K562 (cell line): ENCODE results near the gene DHDDS. TPM values are rescaled to one million over a fixed set of nuclear protein-coding genes. Genes with fewer than 3 reads are reported as not detected.

ENCODE experiments used
- ATF1 ChIP-seq, 2 experiments: fragments of 450-650 bp in 1 of 2; IDR thresholded peaks; 2 replicates each; pipeline ENCODE4 v1.6.1; 2016; ENCODE audit warnings: missing compliant biosample characterization in 1 of 2, missing genetic modification characterization in 1 of 2
- CLOCK ChIP-seq: fragments of 250-450 bp; sonication (Bioruptor Pico); IDR thresholded peaks from 2 replicates; pipeline ENCODE4 v1.4.0; 2020; ENCODE audit warnings: mild to moderate bottlenecking, moderate library complexity, borderline replicate concordance
- ESRRB ChIP-seq: fragments of 250-450 bp; sonication (Bioruptor Pico); IDR thresholded peaks from 2 replicates; pipeline ENCODE4 v1.5.0; 2020; ENCODE audit warnings: mild to moderate bottlenecking, moderate library complexity, borderline replicate concordance
- HDAC3 ChIP-seq: fragments of 450-650 bp; IDR thresholded peaks from 2 replicates; pipeline ENCODE4 v1.6.1; 2018; ENCODE audit warnings: borderline replicate concordance, mild to moderate bottlenecking, moderate library complexity; ENCODE audit not compliant: partially characterized antibody
- HNRNPH1 ChIP-seq: fragments of 200-400 bp; formaldehyde crosslinking; optimal IDR thresholded peaks from 2 replicates; pipeline ENCODE3; 2017; ENCODE audit warnings: low read depth, mild to moderate bottlenecking, low read length, moderate library complexity
- MXI1 ChIP-seq: IDR thresholded peaks from 2 replicates; pipeline ENCODE4 v1.6.1; 2011; ENCODE audit warnings: low read depth, mild to moderate bottlenecking, improper control_type of control experiment, low read length
- NFATC3 ChIP-seq: fragments of 450-650 bp; IDR thresholded peaks from 2 replicates; pipeline ENCODE4 v1.6.1; 2017; ENCODE audit warnings: mild to moderate bottlenecking
- NR2C1 ChIP-seq, 2 experiments: fragments of 450-650 bp; IDR thresholded peaks; 2 replicates each; pipeline ENCODE4 v1.6.1; 2017; ENCODE audit warnings: mild to moderate bottlenecking in 2 of 2, antibody characterized with exemption in 1 of 2, inconsistent platforms in 1 of 2, missing compliant biosample characterization in 1 of 2, missing genetic modification characterization in 1 of 2
- POLR2H ChIP-seq: IDR thresholded peaks from 2 replicates; pipeline ENCODE4 v1.6.1; 2016; ENCODE audit warnings: missing genetic modification characterization, low read depth, mild to moderate bottlenecking, control low read depth, missing compliant biosample characterization, moderate library complexity
- PTTG1 ChIP-seq: fragments of 450-650 bp; IDR thresholded peaks from 2 replicates; pipeline ENCODE4 v1.6.1; 2016; ENCODE audit warnings: low read depth, mild to moderate bottlenecking, missing genetic modification characterization, missing compliant biosample characterization
- SIN3B ChIP-seq: fragments of 450-650 bp; IDR thresholded peaks from 2 replicates; pipeline ENCODE4 v1.6.1; 2017; ENCODE audit warnings: low read depth, mild to moderate bottlenecking, moderate library complexity
- SPI1 ChIP-seq: IDR thresholded peaks from 2 replicates; pipeline ENCODE4 v1.6.1; 2011; ENCODE audit warnings: low read depth, low read length, control low read depth, borderline replicate concordance
- TCF7L2 ChIP-seq: fragments of 150-350 bp; IDR thresholded peaks from 2 replicates; pipeline ENCODE4 v1.6.1; 2016; ENCODE audit warnings: low read depth, mild to moderate bottlenecking, low read length, moderate library complexity
- TEAD1 ChIP-seq, 2 experiments: fragments of 450-650 bp in 1 of 2; sonication (generic) in 1 of 2; formaldehyde crosslinking; IDR thresholded peaks; 2 replicates each; pipeline versions ENCODE4 v1.4.0 to v1.8.0; 2020 to 2022; ENCODE audit warnings: mild to moderate bottlenecking in 2 of 2, missing genetic modification reagents in 1 of 2
- TOE1 ChIP-seq, 2 experiments: fragments of 450-650 bp in 1 of 2; sonication (generic) in 1 of 2; formaldehyde crosslinking in 1 of 2; IDR thresholded peaks; 2 replicates each; pipeline versions ENCODE4 v1.7.1 to v1.8.0; 2016 to 2022; ENCODE audit warnings: borderline replicate concordance in 2 of 2, mild to moderate bottlenecking in 2 of 2, antibody characterized with exemption in 1 of 2, inconsistent platforms in 1 of 2, low read depth in 1 of 2, missing genetic modification reagents in 1 of 2, moderate library complexity in 1 of 2
- USF1 ChIP-seq: sonication (generic); formaldehyde crosslinking; IDR thresholded peaks from 2 replicates; pipeline ENCODE4 v1.9.0; 2022; ENCODE audit warnings: mild to moderate bottlenecking, missing genetic modification reagents
- ZBTB17 ChIP-seq: fragments of 450-650 bp; formaldehyde crosslinking; IDR thresholded peaks from 2 replicates; pipeline ENCODE4 v1.4.0; 2020; ENCODE audit warnings: mild to moderate bottlenecking
- ZBTB9 ChIP-seq: fragments of 450-650 bp; formaldehyde crosslinking; IDR thresholded peaks from 2 replicates; pipeline ENCODE4 v1.4.0; 2020; ENCODE audit warnings: mild to moderate bottlenecking, moderate library complexity
- ZC3H8 ChIP-seq: fragments of 450-650 bp; IDR thresholded peaks from 2 replicates; pipeline ENCODE4 v1.6.1; 2017
- ZFP91 ChIP-seq: sonication (generic); formaldehyde crosslinking; IDR thresholded peaks from 2 replicates; pipeline ENCODE4 v1.8.0; 2022; ENCODE audit warnings: mild to moderate bottlenecking, missing genetic modification reagents
- ZKSCAN1 ChIP-seq: fragments of 150-350 bp; IDR thresholded peaks from 2 replicates; pipeline ENCODE4 v1.6.1; 2016; ENCODE audit warnings: low read depth, low read length
- ZNF134 ChIP-seq: fragments of 250-450 bp; sonication (Bioruptor Pico); conservative IDR thresholded peaks from 2 replicates; pipeline ENCODE4 v1.4.0; 2020
- ZNF347 ChIP-seq: fragments of 450-650 bp; formaldehyde crosslinking; IDR thresholded peaks from 2 replicates; pipeline ENCODE4 v1.4.0; 2020; ENCODE audit warnings: low read depth, mild to moderate bottlenecking, moderate library complexity
- ZNF444 ChIP-seq: fragments of 250-450 bp; sonication (Bioruptor Pico); IDR thresholded peaks from 2 replicates; pipeline ENCODE4 v1.4.0; 2020; ENCODE audit warnings: mild to moderate bottlenecking, moderate library complexity
- polyA plus RNA-seq, 8 experiments: library from polyadenylated mRNA; depleted of rRNA in 4 of 8; stranded (reverse) in 5 of 8; unstranded in 3 of 8; fragments of >200 nt; fragmentation: Nextera tagmentation in 2 of 8; fragmentation: Illumina TruSeq in 1 of 8; extraction: Ambion mirVana in 2 of 8; extraction: Trizol in 1 of 8; gene quantifications; 2 replicates each; pipeline versions ENCODE4 v1.2.1 to v1.2.3, GENCODE V29; 2011 to 2014; ENCODE audit warnings: inconsistent platforms in 1 of 8, missing spikeins in 1 of 8
- total RNA-seq, 7 experiments: library from RNA; depleted of rRNA in 6 of 7; stranded (reverse); fragments of >200 nt in 6 of 7; fragmentation: Illumina TruSeq in 2 of 7; extraction: Trizol in 2 of 7; gene quantifications; 2 replicates each; pipeline versions ENCODE4 v1.2.1 to v1.2.3, GENCODE V29; 2011 to 2021; ENCODE audit warnings: low replicate concordance in 1 of 7

Gene DHDDS
- total and polyA plus RNA-seq, 9 of the 15 experiments (the other 6 are each of a cell fraction or from before 2014, with no cell fraction given) = 33.3 to 55.0 (median 44.3) TPM

GRCh38 chr1:26517766-26518049 is 85.6 kb downstream of the DHDDS start (continued):
- no peak for TF ChIP-seq ESRRB (CRISPR knock-in tag)
- TF ChIP-seq HDAC3 = no peak
- no peak for TF ChIP-seq SIN3B
- no peak for TF ChIP-seq POLR2H
- peak; percentile 60 for TF ChIP-seq USF1
- peak; percentile 31; the same call in 1 of the 2 replicates for TF ChIP-seq SPI1
- no peak for TF ChIP-seq ZNF347 (CRISPR knock-in tag)
- no peak for TF ChIP-seq ZC3H8
- TF ChIP-seq ZNF134 = no peak
- TF ChIP-seq TCF7L2 = no peak
- no peak for TF ChIP-seq TOE1 (IDR thresholded peaks at IDR 0.05; ENCODE audit: borderline replicate concordance)
- TF ChIP-seq TOE1 (CRISPR knock-in tag; IDR thresholded peaks at IDR 0.05; ENCODE audit: borderline replicate concordance, low read depth) = no peak
- no peak for TF ChIP-seq ZFP91 (CRISPR knock-in tag)
- no peak for TF ChIP-seq ZBTB9
- TF ChIP-seq TEAD1 (CRISPR knock-in tag; IDR thresholded peaks at IDR 0.05) = no peak
- TF ChIP-seq ZBTB17 (CRISPR knock-in tag) = no peak
- TF ChIP-seq ATF1 (CRISPR knock-in tag; IDR thresholded peaks at IDR 0.05) = no peak
- TF ChIP-seq ATF1 (tag; IDR thresholded peaks at IDR 0.05) = no peak
- TF ChIP-seq HNRNPH1 = no peak
- no peak for TF ChIP-seq NFATC3
- no peak for TF ChIP-seq ZKSCAN1
- TF ChIP-seq NR2C1 (IDR thresholded peaks at IDR 0.05) = no peak
- peak; percentile 43; the same call in 1 of the 2 replicates for TF ChIP-seq NR2C1 (tag; IDR thresholded peaks at IDR 0.05)
- TF ChIP-seq PTTG1 (tag) = no peak
- no peak for TF ChIP-seq MXI1
- TF ChIP-seq CLOCK (CRISPR knock-in tag) = no peak
- TF ChIP-seq ZNF444 (CRISPR knock-in tag) = no peak
